CD4-positive, CD25-positive, alpha-beta regulatory T cell (primary cell): ENCODE measurements around the gene GRID2. TPM values are rescaled to one million over a fixed set of nuclear protein-coding genes. Genes with fewer than 3 reads are reported as not detected.
"Not testable (repeated sequence)": the region's sequence is repeated elsewhere in the genome, so short reads cannot be mapped to it uniquely, and the experiment has no call there.

Source experiments
- ATAC-seq, 2 donors: fragments of 150-1000 bp; cut with Tn5 transposase; one replicate each; pipeline ENCODE4 v1.10.0; 2021; ENCODE audit warnings: low read depth in 2 of 2, moderate number of reproducible peaks in 2 of 2, moderate library complexity in 1 of 2
- DNase-seq, 3 donors: peaks; one replicate each; pipeline versions ENCODE4 v3.0.0 to v3.0.0-alpha.2; 2012 to 2022; ENCODE audit warnings: mixed read lengths in 1 of 3
- H3K27ac ChIP-seq: one replicate; pipeline ENCODE4 v1.7.0; 2013; ENCODE audit warnings: mild to moderate bottlenecking, low read length; ENCODE audit not compliant: insufficient read depth, poor library complexity, severe bottlenecking
- H3K27me3 ChIP-seq: one replicate; pipeline ENCODE4 v1.7.0; 2013; ENCODE audit warnings: low read length; ENCODE audit not compliant: control insufficient read depth, insufficient read depth
- H3K36me3 ChIP-seq: one replicate; pipeline ENCODE4 v1.7.0; 2013; ENCODE audit warnings: mild to moderate bottlenecking, low read length, moderate library complexity; ENCODE audit not compliant: control insufficient read depth, insufficient read depth
- H3K4me1 ChIP-seq: 2 replicates; pipeline ENCODE4 v1.7.0; 2013; ENCODE audit warnings: mild to moderate bottlenecking, low read length; ENCODE audit not compliant: insufficient read depth, control insufficient read depth, poor library complexity, severe bottlenecking
- H3K4me3 ChIP-seq: one replicate; pipeline ENCODE4 v1.7.0; 2013; ENCODE audit warnings: low read depth, mild to moderate bottlenecking, low read length, moderate library complexity
- H3K9me3 ChIP-seq, 2 experiments: 1 replicate in 1 of 2; 2 replicates in 1 of 2; pipeline ENCODE4 v1.7.0; 2013; ENCODE audit warnings: low read length in 2 of 2, mild to moderate bottlenecking in 1 of 2, moderate library complexity in 1 of 2; ENCODE audit not compliant: control insufficient read depth in 2 of 2
- H3K27ac Mint-ChIP-seq, 3 donors: one replicate each; pipeline ENCODE4 v1.8.0; 2020 to 2022; ENCODE audit warnings: mild to moderate bottlenecking in 3 of 3, mixed read lengths in 3 of 3, moderate library complexity in 2 of 3
- H3K27me3 Mint-ChIP-seq: one replicate; pipeline ENCODE4 v1.8.0; 2022; ENCODE audit warnings: mild to moderate bottlenecking, mixed read lengths
- H3K36me3 Mint-ChIP-seq: one replicate; pipeline ENCODE4 v1.8.0; 2020; ENCODE audit warnings: mixed read lengths
- H3K4me1 Mint-ChIP-seq, 4 donors: one replicate each; pipeline ENCODE4 v1.8.0; 2020 to 2022; ENCODE audit warnings: mixed read lengths in 4 of 4, mild to moderate bottlenecking in 1 of 4
- H3K4me3 Mint-ChIP-seq, 4 donors: one replicate each; pipeline ENCODE4 v1.8.0; 2020 to 2022; ENCODE audit warnings: mild to moderate bottlenecking in 4 of 4, mixed read lengths in 4 of 4, moderate library complexity in 3 of 4
- H3K9me3 Mint-ChIP-seq, 7 donors: one replicate each; pipeline ENCODE4 v1.8.0; 2020 to 2022; ENCODE audit warnings: mixed read lengths in 7 of 7, mild to moderate bottlenecking in 3 of 7, moderate library complexity in 2 of 7
- polyA plus RNA-seq, 4 donors: library from polyadenylated mRNA; unstranded; fragments of 300-500 nt; fragmentation: Illumina TruSeq; gene quantifications; one replicate each; pipeline ENCODE4 v1.2.3, GENCODE V29; 2021
- total RNA-seq: library from RNA; stranded (reverse); gene quantifications from one replicate; pipeline ENCODE4 v1.2.3, GENCODE V29; 2022

GRID2 gene
- total and polyA plus RNA-seq, 5 donors from 2014 or later: not detected

- not testable (repeated sequence) for H3K27me3 ChIP-seq, ATAC-seq, DNase-seq, H3K27ac Mint-ChIP-seq, H3K27ac ChIP-seq, H3K4me3 ChIP-seq, H3K27me3 Mint-ChIP-seq, H3K36me3 Mint-ChIP-seq, H3K4me3 Mint-ChIP-seq, H3K4me1 ChIP-seq, H3K4me1 Mint-ChIP-seq, H3K9me3 ChIP-seq, H3K36me3 ChIP-seq
- peaks cover 2 to 20% (median 9%) of the 10 kb centered on the region in 7 donors for H3K9me3 Mint-ChIP-seq
These were observed 140.5 kb downstream of the GRID2 start for GRCh38 chr4:92444143-92444843.

GRCh38 chr4:92445127-92445526 lies 141.4 kb downstream of the GRID2 start:
- no peak overlapping the region for H3K27ac ChIP-seq
- Mint-ChIP-seq H3K9me3 (peaks cover 2 to 20% (median 9%) of the 10 kb centered on the region in 7 donors), H3K4me3 (no peak overlapping the region), H3K27me3 (no peaks in the 10 kb centered on the region), H3K27ac (no peak overlapping the region), H3K4me1 (no peaks in the 10 kb centered on the region), H3K36me3 (no peaks in the 10 kb centered on the region)
- no peaks in the 10 kb centered on the region for H3K27me3 ChIP-seq
- no peaks in the 10 kb centered on the region for H3K4me1 ChIP-seq
- ATAC-seq (no peak), DNase-seq (no peak)
- no peaks in the 10 kb centered on the region for H3K36me3 ChIP-seq
- H3K9me3 ChIP-seq: no peaks in the 10 kb centered on the region
- no peak overlapping the region for H3K4me3 ChIP-seq

DNA sequence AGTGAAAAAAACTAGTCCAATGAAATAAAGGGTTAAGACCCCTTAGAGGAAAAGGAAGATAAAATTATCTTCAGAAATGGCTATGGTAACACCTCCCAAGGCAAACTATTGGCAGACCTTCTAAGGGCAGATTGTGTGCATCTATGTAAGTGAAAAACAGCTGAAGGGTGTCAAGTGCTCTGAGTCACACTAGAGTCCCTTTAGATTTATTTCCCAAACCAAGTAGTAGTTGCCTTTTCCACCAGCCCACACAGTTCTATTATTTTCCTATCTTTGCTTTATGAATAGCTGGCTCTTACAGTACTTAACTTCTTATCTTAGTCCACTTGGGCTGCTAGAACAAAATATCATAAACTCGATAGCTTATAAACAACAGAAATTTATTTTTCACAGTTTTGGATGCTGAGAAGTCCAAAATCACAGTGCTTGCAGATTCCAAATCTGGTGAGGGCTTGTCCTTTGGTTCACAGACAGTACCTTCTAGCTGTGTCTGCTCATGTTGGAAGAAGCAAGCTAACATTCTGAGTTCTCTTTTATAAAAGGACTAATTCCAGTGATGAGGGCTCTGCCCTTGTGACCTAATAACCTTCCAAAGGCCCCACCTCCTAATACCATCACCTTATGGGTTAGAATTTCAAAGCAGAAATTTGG lies 143.6 kb downstream of the GRID2 start:
- H3K36me3 Mint-ChIP-seq: no peaks in the 10 kb centered on the region
- no peak for ATAC-seq
- no peaks in the 10 kb centered on the region for H3K27me3 Mint-ChIP-seq

DNA sequence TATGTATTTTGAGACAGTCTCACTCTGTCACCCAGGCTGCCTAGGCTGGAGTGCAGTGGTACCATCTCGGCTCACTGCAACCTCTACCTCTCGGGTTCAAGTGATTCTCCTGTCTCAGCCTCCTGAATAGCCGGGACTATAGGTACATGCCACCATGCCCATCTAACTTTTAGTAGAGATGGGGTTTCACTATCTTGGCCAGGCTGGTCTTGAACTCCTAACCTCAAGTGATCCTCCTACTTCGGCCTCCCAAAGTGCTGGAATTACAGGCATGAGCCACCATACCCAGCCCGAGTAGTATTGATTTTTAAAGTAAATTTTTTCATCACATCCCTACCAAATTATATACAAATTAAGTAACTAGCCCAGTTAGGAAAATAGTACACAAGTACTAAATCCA lies 144.4 kb downstream of the GRID2 start:
- H3K27me3 ChIP-seq, DNase-seq, H3K4me1 ChIP-seq, H3K27me3 Mint-ChIP-seq, H3K27ac ChIP-seq, H3K36me3 ChIP-seq, H3K9me3 ChIP-seq, H3K4me3 Mint-ChIP-seq, H3K4me3 ChIP-seq, H3K27ac Mint-ChIP-seq, H3K36me3 Mint-ChIP-seq, H3K4me1 Mint-ChIP-seq, ATAC-seq: not testable (repeated sequence)
- H3K9me3 Mint-ChIP-seq: peaks cover 0 to 16% (median 4%) of the 10 kb centered on the region in 7 donors

More for the DNA sequence above, 143.6 kb downstream of the GRID2 start:
- Histone ChIP-seq H3K9me3 (no peaks in the 10 kb centered on the region), H3K4me3 (no peak overlapping the region), H3K27ac (no peak overlapping the region), H3K27me3 (no peaks in the 10 kb centered on the region), H3K36me3 (no peaks in the 10 kb centered on the region), H3K4me1 (no peaks in the 10 kb centered on the region)
- Mint-ChIP-seq H3K4me1 (no peaks in the 10 kb centered on the region), H3K4me3 (no peak overlapping the region), H3K27ac (no peak overlapping the region), H3K9me3 (peaks cover 0 to 14% (median 4%) of the 10 kb centered on the region in 7 donors)
- no peak for DNase-seq

DNA sequence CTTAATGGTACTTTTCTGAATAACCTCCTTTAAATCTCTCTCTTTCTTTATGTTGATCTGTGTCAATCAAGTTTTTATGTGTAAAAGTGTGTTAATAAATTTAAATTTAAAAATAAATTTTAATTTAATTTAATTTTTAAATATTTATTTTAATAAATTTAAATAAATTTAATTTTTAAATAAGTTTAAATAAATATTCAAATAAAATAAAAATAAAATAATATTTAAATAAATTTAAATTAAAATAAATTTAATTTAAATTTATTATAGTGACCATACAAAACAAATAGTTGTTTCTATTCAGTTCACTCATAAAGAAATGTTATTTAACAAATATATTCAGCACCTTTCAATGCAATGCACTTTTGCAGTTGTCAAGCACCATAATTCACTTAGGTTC lies 146.9 kb downstream of the GRID2 start:
- no peaks in the 10 kb centered on the region for H3K9me3 ChIP-seq
- ATAC-seq: no peak

DNA sequence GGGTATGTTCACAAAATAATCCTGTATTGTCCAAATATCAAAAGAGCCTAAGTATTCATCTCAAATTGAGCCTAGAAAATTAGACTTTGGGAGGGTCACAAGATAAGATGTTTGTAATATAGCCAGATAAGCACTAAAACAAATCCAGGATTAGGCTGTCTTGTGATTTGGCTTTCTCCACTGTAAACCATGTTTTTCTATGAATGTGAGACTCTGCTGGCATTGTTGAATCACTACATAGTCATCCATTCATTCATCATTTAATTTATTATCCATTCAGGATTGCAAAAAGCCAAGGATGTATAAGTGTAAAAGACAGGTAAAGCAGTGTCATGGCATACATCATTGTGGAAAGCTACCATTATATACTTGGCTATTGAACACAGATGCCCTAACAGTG lies 148.0 kb downstream of the GRID2 start:
- no peak overlapping the region for H3K4me3 Mint-ChIP-seq
- H3K27ac ChIP-seq: no peak overlapping the region
- no peak overlapping the region for H3K27ac Mint-ChIP-seq
- no peaks in the 10 kb centered on the region for H3K27me3 Mint-ChIP-seq
- H3K4me1 Mint-ChIP-seq: no peaks in the 10 kb centered on the region
- no peak for ATAC-seq
- no peaks in the 10 kb centered on the region for H3K36me3 ChIP-seq
- H3K4me3 ChIP-seq: no peak overlapping the region
- H3K9me3 ChIP-seq: no peaks in the 10 kb centered on the region
- H3K36me3 Mint-ChIP-seq: no peaks in the 10 kb centered on the region
- no peaks in the 10 kb centered on the region for H3K27me3 ChIP-seq
- H3K9me3 Mint-ChIP-seq: peaks cover 0 to 4% (median 2%) of the 10 kb centered on the region in 7 donors
- H3K4me1 ChIP-seq: no peaks in the 10 kb centered on the region
- DNase-seq: no peak

More for the DNA sequence above, 146.9 kb downstream of the GRID2 start:
- no peak overlapping the region for H3K4me3 ChIP-seq
- no peaks in the 10 kb centered on the region for H3K36me3 Mint-ChIP-seq
- H3K4me1 ChIP-seq: no peaks in the 10 kb centered on the region
- no peaks in the 10 kb centered on the region for H3K27me3 Mint-ChIP-seq
- H3K9me3 Mint-ChIP-seq: peaks cover 0 to 5% (median 2%) of the 10 kb centered on the region in 7 donors
- DNase-seq: no peak
- H3K36me3 ChIP-seq: no peaks in the 10 kb centered on the region
- H3K4me3 Mint-ChIP-seq: no peak overlapping the region
- H3K27ac ChIP-seq: no peak overlapping the region
- H3K4me1 Mint-ChIP-seq: no peaks in the 10 kb centered on the region
- no peak overlapping the region for H3K27ac Mint-ChIP-seq
- H3K27me3 ChIP-seq: no peaks in the 10 kb centered on the region

GRCh38 chr4:92452383-92452782 lies 148.6 kb downstream of the GRID2 start:
- not testable (repeated sequence) for H3K4me3 ChIP-seq, H3K27me3 Mint-ChIP-seq, H3K27ac ChIP-seq, DNase-seq, H3K27ac Mint-ChIP-seq, H3K9me3 Mint-ChIP-seq, H3K9me3 ChIP-seq, H3K36me3 Mint-ChIP-seq, H3K4me3 Mint-ChIP-seq, ATAC-seq, H3K36me3 ChIP-seq, H3K4me1 Mint-ChIP-seq, H3K27me3 ChIP-seq, H3K4me1 ChIP-seq

- Histone ChIP-seq H3K4me3 (no peak overlapping the region), H3K36me3 (no peaks in the 10 kb centered on the region), H3K27me3 (no peaks in the 10 kb centered on the region), H3K9me3 (no peaks in the 10 kb centered on the region), H3K27ac (no peak overlapping the region), H3K4me1 (no peaks in the 10 kb centered on the region)
- Mint-ChIP-seq H3K4me1 (no peaks in the 10 kb centered on the region), H3K4me3 (no peak overlapping the region), H3K36me3 (no peaks in the 10 kb centered on the region), H3K9me3 (peaks cover 0 to 5% (median 2%) of the 10 kb centered on the region in 7 donors), H3K27ac (no peak overlapping the region), H3K27me3 (no peaks in the 10 kb centered on the region)
- no peak for ATAC-seq
- no peak for DNase-seq
These were observed 151.6 kb downstream of the GRID2 start for GRCh38 chr4:92455329-92455839.
